GM18858 (cell line): Measurements from ENCODE around the gene RPL28.
A peak's percentile ranks its signal among the peaks of the same experiment; 100 is the strongest.
"Not testable (repeated sequence)": the region's sequence is repeated elsewhere in the genome, so short reads cannot be mapped to it uniquely, and the experiment has no call there.

Experiments
- ATAC-seq: cut with Tn5 transposase; IDR thresholded peaks from one replicate; pipeline ENCODE4 v1.9.1; 2021; ENCODE audit not compliant: unreplicated experiment

The RPL28 gene

DNA sequence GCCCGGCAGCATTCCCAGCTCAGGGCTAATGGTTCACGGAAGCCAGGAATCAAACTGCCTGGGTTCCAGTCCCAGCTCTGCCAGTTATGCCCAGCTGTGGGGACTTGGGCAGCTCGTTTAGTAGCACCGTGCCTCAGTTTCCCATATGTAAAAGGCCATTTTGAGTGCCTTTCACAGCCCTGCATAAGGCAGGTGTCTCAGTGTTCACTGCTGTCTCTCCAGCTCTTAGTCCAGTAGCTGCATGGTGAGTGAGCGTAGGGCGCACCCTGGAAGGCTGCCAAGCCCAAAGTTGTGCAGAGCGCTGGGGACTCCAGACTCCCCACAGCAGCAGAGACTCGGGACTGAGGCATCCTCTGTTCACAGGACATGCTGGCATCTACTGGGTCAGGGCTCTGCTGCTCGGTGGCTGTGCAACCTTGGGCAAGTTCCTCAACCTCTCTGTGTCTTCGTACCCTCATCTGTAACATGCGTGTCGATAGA lies 5.5 kb downstream of the RPL28 start:
- ATAC-seq = no peak

DNA sequence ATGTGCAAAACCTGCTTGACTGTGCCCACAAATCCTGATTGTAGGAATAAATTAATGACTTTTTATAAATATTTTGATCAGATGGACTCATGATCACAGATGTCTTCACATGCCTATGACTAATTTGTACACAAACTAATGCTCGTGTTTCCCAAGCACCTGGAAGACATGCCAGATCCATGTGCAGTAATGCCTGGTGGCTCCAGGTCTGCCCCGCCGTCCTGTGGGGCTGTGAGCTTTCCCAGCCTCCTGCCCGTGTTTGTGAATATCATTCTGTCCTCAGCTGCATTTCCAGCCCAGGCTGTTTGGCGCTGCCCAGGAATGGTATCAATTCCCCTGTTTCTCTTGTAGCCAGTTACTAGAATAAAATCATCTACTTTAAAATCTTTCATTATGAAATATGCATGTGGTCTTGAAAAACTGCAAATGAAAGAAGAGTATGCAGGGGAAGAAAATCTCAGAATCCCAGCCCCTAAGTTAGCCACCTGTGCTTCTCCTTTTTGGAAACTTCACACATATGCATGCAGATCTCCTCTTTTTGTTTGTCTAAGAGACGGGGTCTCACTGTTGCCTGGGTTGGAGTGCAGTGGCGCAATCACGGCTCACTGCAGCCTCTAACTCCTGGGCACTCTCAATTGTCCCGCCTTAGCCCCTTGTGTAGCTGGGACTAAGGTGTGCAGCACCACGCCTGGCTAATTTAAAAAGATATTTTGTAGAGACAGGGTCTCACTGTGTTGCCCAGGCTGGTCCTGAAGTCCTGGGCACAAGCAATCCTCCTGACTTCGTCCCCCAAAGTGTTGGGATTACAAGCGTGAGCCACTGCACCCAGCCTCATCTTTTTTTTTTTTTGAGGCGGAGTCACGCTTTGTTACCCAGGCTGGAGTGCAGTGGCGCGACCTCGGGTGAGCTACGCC lies 6.2 kb downstream of the RPL28 start:
- ATAC-seq = no peak

DNA sequence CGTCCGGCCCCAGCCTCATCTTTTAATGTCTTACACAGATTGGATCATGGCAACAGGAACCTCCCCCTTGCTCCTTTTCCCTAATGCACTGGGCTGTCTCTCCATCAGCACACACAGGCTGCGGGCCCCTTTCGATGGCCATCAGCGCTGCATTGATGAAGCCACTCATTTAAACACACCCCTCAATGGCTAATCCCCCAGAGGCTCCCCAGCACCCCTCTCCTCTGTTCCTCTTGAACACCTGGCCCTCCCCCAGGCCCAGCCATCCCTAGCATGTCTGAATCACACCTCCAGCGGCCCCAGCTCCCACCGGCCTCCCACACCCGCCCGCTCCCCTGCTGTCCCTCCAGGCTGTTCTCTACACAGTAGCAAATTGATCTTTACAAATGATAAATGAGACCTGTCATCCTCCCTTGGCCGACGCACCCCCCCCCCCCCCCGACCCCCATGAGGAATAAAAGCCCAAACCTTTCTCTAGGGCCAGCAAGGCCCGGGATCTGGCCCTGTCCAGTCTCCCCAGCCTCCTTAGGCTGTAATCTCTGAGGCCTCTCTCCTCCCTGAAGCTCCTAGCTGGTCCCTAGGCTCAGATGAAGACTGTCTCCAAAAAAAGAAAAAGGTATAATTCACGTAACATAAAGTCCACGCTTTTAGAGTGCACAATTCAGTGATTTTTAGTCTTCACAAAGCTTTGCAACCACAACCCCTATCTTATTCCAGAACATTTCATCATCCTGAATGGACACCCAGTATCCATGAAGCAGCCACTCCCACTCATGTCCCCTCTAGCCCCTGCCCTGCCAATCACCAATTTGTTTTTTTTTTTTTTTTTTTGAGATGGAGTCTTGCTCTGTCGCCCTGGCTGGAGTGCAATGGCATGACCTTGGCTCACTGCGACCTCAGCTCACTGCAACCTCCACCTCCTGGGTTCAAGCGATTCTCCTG lies 7.4 kb downstream of the RPL28 start:
- ATAC-seq = no peak

DNA sequence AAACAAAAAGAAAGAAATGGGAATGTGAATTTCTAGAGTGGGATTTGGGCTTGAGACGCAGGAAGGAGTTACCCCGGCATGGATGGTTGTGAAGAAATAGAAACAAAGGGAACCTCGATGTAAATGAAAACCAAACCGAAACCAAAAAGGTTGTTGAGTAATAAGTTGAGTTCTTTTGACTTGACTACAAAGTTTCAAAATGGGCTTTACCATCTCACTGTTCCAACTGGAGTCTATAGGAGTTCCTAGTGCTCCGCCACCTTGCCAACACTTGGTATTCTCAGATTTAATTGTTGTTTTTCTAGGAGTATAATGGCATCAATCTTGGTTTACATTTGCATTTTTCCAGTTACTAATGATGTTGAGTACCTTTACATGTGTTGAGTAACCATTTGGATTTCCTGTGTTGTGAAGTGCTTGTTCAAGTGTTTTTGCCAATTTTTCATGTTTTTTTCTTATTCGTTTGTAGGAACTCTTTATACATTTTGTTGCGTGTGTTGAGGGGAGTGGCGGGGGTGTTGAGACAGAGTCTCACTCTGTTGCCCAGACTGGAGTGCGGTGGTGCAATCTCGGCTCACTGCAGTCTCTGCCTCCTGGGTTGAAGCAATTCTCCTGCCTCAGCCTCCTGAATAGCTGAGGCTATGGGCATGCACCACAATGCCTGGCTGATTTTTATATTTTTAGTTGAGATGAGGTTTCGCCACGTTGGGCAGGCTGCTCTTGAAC lies 12.6 kb downstream of the RPL28 start:
- no peak for ATAC-seq

DNA sequence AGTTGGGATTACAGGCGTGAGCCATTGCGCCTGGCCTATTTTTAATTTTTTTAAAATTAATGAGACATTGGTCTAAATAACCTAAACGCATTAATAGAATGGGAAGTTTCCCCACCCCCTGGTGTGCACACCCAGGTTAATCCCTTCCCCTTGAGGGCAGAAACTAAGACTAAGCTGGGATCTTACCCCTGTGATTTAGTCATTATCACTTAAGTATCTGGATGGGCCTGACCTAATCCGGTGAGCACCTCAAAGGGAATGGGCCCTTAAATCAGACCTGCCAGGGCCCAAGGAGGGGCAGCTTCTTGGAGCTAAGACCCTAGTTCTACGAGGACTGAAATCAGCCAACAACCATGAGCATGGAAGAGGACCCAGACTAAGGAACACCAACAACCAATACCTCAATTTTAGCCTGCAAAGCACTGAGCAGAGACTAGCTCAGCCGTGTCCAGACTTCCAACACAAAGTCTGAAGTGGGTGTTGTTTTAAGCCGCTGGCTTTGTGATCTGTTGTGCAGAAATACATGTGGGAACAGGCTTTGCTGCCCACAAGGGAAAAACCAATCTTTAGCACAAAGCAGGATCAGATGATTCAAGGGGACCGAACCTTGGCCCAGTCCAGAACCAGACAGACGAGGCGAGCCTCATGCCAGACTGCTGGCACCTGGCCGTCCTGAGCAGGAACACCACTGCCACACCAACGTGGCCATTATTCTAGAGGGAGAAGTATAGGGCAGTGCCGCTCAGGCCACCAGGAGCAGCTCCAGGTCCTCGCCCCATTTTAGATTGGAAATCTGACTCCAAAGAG lies 14.8 kb downstream of the RPL28 start:
- no peak for ATAC-seq

DNA sequence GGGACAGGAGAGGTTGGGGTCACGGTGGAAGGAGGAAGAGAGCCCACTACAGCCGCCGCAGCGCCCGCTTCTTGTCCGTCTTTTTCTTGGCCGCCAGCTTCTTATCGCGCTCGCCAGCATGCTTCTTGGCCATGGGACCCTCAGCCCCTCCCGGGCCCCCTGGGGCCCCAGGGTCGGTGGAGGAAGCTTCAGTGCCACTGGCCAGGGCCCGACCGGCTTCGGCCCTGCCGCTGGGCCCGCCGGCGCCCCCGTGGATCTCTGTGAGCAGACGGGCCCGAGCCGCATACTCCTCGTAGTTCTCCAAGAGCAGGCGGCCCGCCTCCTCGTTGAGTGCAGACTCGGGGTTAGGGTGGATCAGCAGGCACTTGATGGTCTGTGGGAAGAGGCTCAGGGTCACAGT lies 15.7 kb downstream of the RPL28 start:
- ATAC-seq = not testable (repeated sequence)

DNA sequence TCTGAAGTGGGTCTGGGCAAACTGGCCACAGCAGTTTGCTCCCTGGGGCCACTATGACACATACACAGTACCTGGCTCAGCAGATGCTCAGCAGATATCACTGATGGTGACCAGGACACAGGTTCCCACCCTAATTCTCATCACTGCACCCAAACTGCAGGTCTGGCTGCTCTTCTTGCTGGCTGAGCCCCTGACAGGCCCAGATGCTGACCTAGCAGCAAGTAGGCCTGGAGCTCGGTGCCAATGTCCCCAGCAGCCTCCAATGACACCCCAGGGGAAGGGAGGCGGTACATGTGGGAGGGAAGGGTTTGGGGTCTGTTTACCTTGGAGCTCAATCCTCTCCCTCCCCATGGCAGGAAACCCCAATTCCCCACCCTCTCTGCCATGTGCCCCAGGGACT lies 16.8 kb downstream of the RPL28 start:
- no peak for ATAC-seq

DNA sequence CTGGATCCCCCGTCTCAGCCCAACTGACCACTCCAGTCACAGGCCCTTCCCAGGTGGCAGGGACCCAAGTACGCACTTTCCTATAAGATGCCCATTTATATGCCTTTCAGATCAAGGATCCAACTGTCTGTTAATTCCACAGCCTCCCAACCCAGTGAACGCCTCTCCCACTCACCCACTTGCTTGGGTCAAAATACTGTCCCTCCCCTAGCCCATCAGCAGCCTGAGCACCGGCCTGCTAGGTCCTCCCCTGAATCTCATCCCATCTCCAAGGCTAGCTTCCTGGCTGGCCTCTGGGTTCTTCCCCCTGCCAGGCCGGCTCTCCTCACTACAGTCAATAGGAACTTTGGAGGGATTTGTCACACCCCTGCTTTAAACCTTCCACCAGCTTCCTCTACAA lies 19.9 kb downstream of the RPL28 start:
- no peak for ATAC-seq

DNA sequence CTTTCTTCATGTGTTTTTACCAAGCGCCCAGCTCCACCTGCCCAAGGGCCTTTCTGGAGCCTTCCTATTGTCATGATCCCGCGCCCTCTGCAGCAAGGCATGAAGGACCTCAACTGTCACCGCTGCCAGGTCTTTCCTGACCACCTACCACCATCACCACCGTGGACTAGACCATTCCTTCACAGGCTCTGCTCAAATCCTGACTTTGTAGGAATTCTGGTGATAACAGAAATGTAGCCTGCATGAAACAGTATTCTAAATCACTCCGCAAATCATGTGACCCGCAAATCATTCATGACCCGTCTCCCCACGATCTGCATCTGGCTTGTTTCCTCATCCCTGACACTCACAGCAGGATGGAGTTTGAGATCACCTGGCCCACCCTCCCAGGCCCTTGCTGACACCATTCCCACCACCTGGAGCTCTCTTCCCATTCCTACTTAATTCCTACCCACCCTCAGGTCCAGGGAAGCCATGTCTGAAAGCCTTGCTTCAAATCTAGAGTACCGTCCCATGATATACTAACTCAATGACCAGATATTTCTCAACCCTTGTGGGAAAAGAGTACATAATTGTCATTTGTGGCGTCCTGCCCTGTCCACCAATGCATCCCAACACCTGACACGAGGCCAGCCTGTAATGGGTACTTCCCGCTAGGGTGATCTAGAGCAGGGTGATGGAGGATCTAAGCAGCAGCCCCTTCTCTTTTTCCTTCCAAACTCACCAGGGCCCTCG lies 20.5 kb downstream of the RPL28 start:
- no peak for ATAC-seq

DNA sequence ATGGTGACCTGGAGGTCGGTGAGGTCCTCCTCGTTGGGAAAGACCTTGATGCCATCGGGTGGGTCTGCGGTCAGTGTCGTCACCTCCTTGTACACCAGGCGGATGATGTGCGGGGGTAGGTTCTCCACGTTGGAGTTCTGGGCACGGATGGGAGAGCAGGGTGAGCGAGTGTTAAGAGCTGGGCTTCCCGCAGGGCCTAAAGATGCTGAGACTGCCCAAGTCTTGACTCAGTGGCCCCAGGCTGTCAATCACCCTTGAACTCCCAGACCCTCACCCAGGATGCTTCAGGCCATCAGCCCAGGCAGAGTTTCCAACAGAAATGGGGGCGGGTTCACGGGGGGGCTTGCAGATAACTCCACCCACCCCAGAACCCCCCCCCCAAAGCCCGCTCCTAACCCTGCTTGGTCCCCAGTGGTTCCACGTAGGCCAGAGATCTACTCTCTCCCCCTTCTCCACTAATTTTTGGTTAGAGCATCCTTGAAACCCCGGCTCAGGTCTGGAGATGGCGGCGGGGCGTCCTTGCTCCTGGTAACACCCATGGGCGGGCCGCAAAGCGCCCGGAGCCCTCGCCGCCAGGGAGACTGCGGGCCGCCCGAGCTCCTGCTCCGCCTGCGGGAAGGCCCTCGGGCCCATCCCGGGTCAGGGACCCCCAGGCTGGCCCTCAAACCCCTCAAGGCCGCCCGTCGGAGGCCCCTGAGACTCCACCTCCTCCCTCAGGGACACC lies 21.3 kb downstream of the RPL28 start:
- no peak for ATAC-seq

DNA sequence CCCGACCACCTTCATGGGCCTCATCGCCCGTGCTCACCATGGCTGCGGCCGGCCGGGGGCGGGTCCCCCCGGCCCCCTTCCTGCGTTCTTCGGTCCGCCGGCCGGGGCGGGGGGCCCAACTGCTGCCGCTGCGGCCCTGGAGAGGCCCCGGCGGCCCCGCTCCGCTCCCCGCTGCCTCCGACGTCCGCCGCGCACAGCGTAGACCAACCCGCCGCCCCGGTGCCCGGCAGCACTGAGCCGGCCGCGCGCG lies 21.7 kb downstream of the RPL28 start, which contains the start of gene UBE2S:
Gene UBE2S, minus strand, starts transcription at position 239 of the 250 bp plus-strand sequence. Its CDS starts 199 bp downstream, at position 40.
- peak; percentile 19 for ATAC-seq

DNA sequence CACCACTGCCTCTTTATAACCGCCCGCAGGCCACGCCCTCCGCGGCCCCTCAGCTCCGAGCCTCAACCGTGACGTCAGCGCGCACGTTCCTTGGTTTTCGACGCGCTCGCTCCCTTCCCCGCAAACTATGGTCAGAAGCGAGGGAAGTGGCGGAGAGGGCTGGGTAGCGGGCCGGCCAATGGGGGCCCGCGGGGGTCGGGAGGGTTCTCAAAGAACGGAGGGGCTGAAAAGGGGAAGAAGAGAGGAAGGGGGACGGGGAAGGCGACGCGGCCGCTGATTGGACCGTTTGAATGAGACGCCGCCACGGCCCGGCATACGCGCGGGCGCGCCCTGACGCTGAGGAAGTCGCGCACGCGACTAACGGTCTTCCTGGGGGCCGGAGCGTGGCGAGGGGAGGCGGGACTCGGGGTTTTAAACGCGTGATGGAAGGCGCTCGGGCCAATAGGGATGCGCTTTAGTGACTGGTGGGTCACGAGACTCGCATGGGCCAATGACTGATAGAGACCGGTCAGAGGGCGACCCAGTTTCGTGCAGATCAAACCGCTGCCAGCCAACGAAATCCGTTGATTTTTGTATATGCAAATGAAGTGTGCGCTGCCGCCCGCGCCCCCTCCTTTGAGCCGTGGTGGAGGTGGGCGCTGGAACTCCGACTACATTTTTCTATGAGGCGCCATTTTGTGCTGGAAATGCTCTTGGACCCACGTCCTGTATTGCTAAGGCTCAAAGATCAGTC lies 22.2 kb downstream of the RPL28 start:
- peak; percentile 63 for ATAC-seq

DNA sequence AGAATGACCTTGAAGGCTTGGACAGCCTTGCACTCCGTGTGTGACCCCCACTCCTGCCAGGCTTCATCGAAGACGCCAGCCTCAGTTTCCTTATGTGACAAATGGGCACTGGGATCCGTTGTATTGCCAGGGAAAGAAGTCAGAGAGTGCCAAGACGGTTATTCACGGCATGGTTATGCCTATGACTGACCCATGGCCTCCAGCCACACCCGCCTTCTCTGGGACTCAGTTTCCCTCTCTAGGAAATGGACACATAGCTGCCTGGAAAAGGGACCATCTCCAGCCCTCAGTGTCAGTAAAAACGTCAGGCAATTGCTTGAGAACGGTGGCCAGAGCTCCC lies 22.8 kb downstream of the RPL28 start:
- no peak for ATAC-seq

DNA sequence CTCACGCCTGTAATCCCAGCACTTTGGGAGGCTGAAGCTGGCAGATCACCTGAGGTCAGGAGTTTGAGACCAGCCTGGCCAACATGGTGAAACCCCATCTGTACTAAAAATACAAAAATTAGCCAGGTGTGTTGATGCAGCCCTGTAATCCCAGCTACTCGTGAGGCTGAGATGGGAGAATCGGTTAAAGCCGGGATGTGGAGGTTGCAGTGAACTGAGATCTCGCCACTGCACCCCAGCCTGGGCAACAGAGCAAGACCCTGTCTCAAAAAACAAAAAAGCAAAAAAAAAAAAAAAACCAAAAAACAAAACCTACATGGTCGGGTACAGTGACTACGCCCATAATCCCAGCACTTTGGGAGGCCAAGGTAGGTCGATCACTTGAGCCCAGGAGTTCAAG lies 23.4 kb downstream of the RPL28 start:
- not testable (repeated sequence) for ATAC-seq

DNA sequence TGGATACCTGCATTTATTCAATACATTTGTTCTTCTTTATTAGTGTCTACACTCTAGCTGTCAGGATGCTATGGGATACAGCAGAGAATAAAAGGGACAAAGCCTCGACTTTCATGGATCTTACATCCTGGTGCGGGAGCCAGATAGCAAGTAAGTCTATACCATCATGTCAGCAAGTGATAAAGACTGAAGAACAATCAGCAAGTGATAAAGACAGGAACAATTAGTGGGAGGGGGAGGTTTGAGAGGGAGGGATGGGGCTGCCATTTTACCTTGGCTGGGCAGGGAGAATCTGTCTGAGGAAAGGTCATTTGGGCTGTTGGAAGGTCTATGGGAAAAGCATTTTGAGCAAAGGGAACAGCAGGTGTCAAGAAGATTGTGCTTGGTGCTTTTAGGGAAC lies 24.4 kb downstream of the RPL28 start:
- no peak for ATAC-seq

DNA sequence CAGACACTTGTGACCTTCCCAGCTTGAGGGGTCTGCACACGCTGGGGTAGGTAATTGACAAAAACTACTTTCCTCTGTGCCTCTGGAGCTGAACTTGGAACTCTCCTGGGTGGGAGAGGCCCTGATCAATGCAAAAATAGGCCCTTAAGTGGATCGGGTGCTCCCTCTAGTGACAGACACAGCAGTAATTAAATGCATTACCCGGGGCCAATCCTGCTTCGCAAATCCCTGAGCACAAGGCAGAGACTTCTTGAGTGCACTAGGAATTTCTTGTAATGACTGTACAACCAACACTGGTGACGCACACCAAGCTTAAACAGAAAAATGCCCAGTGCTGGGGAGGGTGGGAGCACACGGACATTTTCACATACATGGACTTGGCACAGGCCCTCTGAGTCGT lies 32.5 kb downstream of the RPL28 start:
- no peak for ATAC-seq

DNA sequence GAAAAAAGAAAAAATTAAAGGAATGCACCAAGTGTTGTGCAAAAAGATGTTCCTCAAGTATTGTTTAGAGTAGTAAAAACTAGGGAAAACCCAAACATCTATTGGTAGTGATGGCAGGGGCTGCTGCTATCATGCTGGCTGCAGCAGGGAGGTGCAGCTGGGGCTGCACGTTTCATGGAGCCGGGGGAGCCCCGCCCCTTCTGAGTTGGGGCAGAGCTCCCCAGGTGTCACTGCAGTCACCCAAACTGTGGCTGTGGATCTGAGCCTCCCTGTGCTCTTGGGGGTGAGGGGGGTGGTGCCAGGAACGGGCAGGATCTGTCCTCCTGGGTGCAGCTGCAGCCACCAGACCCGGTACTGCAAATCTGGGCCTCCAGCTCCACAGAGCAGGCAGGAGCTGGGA lies 33.4 kb downstream of the RPL28 start:
- ATAC-seq = no peak

DNA sequence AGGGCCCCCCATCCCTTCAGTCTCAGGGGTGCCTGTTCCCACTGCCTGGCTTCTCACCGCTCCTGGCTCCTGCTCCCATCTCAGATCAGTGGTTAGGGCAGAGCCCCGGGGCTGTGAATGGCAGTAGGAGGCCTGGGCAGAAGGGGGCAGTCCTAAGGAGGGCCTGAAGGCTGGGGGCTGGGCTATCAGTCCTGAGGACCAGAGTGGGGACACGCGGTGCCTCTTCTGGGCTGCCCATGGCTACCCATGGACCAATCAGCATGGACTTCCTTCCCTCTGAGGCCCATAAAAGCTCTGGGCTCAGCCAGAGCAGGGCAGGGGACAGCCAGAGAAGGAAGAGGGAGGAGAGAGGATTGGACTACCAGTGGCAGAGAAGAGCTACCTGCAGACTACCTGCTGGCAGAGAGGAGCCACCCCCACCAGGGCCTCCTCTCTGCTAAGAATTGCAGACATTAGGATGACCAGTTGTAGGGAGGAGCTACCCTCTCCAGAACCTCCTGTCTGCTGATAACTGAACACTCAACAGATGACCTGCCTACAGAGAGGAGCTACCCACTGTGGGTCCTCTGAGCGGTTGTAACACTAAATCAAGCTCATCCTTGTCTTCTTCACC lies 34.0 kb downstream of the RPL28 start:
- no peak for ATAC-seq
